VCaP (cell line): ENCODE results near the gene PHKG2.
A peak's percentile ranks its signal among the peaks of the same experiment; 100 is the strongest.
"Not testable (repeated sequence)": the region's sequence is repeated elsewhere in the genome, so short reads cannot be mapped to it uniquely, and the experiment has no call there.

Experiments used
- H3K27ac ChIP-seq: fragments of 450-650 bp; 2 replicates; pipeline ENCODE4 v1.5.1; 2017
- CTCF ChIP-seq: fragments of 450-650 bp; conservative IDR thresholded peaks from 2 replicates; pipeline ENCODE4 v1.5.1; 2017; ENCODE audit warnings: mild to moderate bottlenecking, moderate library complexity

Gene PHKG2

GRCh38 chr16:30747799-30748633 is at the start of gene PHKG2:
TSS of gene PHKG2 (plus strand) at chr16:30748425. CDS start at chr16:30748821, 396 bp downstream.
- peak within 1 kb of the TSS; percentile 52 for H3K27ac ChIP-seq
- no peak for TF ChIP-seq CTCF

- peak within 1 kb of the TSS; percentile 97 for H3K27ac ChIP-seq
- TF ChIP-seq CTCF = no peak
These were observed 49.2 kb upstream of the PHKG2 start, which contains the start of gene SRCAP for GRCh38 chr16:30698816-30699614. TSS of gene SRCAP (plus strand) at chr16:30699171. CDS start at chr16:30700825, 1,654 bp downstream.

GRCh38 chr16:30699615-30700099 is 48.6 kb upstream of the PHKG2 start:
- no peak for TF ChIP-seq CTCF
- peak overlapping the region; percentile 97 for H3K27ac ChIP-seq

- no peak for TF ChIP-seq CTCF
- peak overlapping the region; percentile 97 for H3K27ac ChIP-seq
These were observed 47.7 kb upstream of the PHKG2 start for GRCh38 chr16:30700491-30700890.

GRCh38 chr16:30700971-30701370 is 47.3 kb upstream of the PHKG2 start:
- peak overlapping the region; percentile 97; the same call in 1 of the 2 replicates for H3K27ac ChIP-seq
- no peak for TF ChIP-seq CTCF

GRCh38 chr16:30703071-30703470 is 45.2 kb upstream of the PHKG2 start:
- H3K27ac ChIP-seq = not testable (repeated sequence)

GRCh38 chr16:30703971-30704370 is 44.3 kb upstream of the PHKG2 start:
- TF ChIP-seq CTCF = no peak
- H3K27ac ChIP-seq = no peak overlapping the region
